ENCODE data around the gene SLC31A1. TPM values are rescaled to one million over a fixed set of nuclear protein-coding genes. Genes with fewer than 3 reads are reported as not detected.
A peak's percentile ranks its signal among the peaks of the same experiment; 100 is the strongest.
"Not testable (repeated sequence)": the region's sequence is repeated elsewhere in the genome, so short reads cannot be mapped to it uniquely, and the experiment has no call there.

SLC31A1 gene
- total and polyA plus RNA-seq, 12 donors: 10.2 to 105 (median 28.4) TPM

GRCh38 chr9:113223963-113224362, 2.6 kb downstream of the SLC31A1 start:
- DNase-seq: no peak
- H3K4me1 ChIP-seq (replicated peaks in 1 of 2): peaks cover 14 to 46% of the 10 kb centered on the region in 2 donors
- H3K27ac ChIP-seq: no peak overlapping the region
- H3K36me3 ChIP-seq (replicated peaks in 1 of 2): no peaks in the 10 kb centered on the region
- TF ChIP-seq POLR2A (IDR thresholded peaks at IDR 0.05): no peak
- no peak for TF ChIP-seq CTCF (IDR thresholded peaks at IDR 0.05)
- WGBS, 4 donors: 85 to 93% (median 88%) methylated on average over 2 of the region's 2 CpGs
- no peaks in the 10 kb centered on the region for H3K9me3 ChIP-seq (replicated peaks in 1 of 3)
- intact Hi-C loops (cut with DNase I): no loop called here
- H3K4me3 ChIP-seq: no peak overlapping the region
- no peaks in the 10 kb centered on the region for H3K27me3 ChIP-seq

- Histone ChIP-seq H3K4me3 (no peak overlapping the region), H3K4me1 (replicated peaks in 1 of 2) (peaks cover 0 to 25% of the 10 kb centered on the region in 2 donors), H3K27me3 (no peaks in the 10 kb centered on the region), H3K9me3 (replicated peaks in 1 of 3) (no peaks in the 10 kb centered on the region), H3K27ac (peak overlapping the region in 1 of 5 donors; percentile 13), H3K36me3 (replicated peaks in 1 of 2) (no peaks in the 10 kb centered on the region)
- intact Hi-C loops (cut with DNase I): no loop called here
- no peak for DNase-seq
- TF ChIP-seq CTCF (IDR thresholded peaks at IDR 0.05) (no peak), POLR2A (IDR thresholded peaks at IDR 0.05) (no peak)
- 29 to 90% (median 76%) methylated on average over 1 of the region's 1 CpG for WGBS, 4 donors
Observed at GRCh38 chr9:113227436-113227835, 6.1 kb downstream of the SLC31A1 start.

- TF ChIP-seq CTCF (IDR thresholded peaks at IDR 0.05) (no peak), POLR2A (IDR thresholded peaks at IDR 0.05) (no peak)
- peak in 5 of 7 donors; percentile 24 to 63 (median 36) for DNase-seq
- peak overlapping the region in 1 of 5 donors; percentile 32 for H3K27ac ChIP-seq
- 25 to 43% (median 35%) methylated on average over 3 of the region's 3 CpGs for WGBS, 4 donors
- H3K4me3 ChIP-seq: no peak overlapping the region
- intact Hi-C loops (cut with DNase I): no loop called here
- H3K36me3 ChIP-seq (replicated peaks in 1 of 2): no peaks in the 10 kb centered on the region
- no peaks in the 10 kb centered on the region for H3K27me3 ChIP-seq
- peaks cover 0 to 23% of the 10 kb centered on the region in 2 donors for H3K4me1 ChIP-seq (replicated peaks in 1 of 2)
- H3K9me3 ChIP-seq (replicated peaks in 1 of 3): no peaks in the 10 kb centered on the region
Observed at GRCh38 chr9:113228130-113228665, 6.9 kb downstream of the SLC31A1 start.

GRCh38 chr9:113231701-113232100, 10.4 kb downstream of the SLC31A1 start:
- H3K36me3 ChIP-seq (replicated peaks in 1 of 2): no peaks in the 10 kb centered on the region
- peaks cover 0 to 35% of the 10 kb centered on the region in 2 donors for H3K4me1 ChIP-seq (replicated peaks in 1 of 2)
- no peak for TF ChIP-seq CTCF (IDR thresholded peaks at IDR 0.05)
- TF ChIP-seq POLR2A (IDR thresholded peaks at IDR 0.05): no peak
- no peak overlapping the region for H3K27ac ChIP-seq
- intact Hi-C loops (cut with DNase I): no loop called here
- WGBS, 4 donors: 89 to 100% (median 94%) methylated on average over 2 of the region's 2 CpGs
- DNase-seq: no peak
- no peaks in the 10 kb centered on the region for H3K9me3 ChIP-seq (replicated peaks in 1 of 3)
- no peak overlapping the region for H3K4me3 ChIP-seq
- H3K27me3 ChIP-seq: no peaks in the 10 kb centered on the region

GRCh38 chr9:113235701-113236255, 14.4 kb downstream of the SLC31A1 start:
- intact Hi-C loops (cut with DNase I); H3K9me3 ChIP-seq (replicated peaks in 1 of 3); H3K27me3 ChIP-seq; H3K27ac ChIP-seq; H3K4me3 ChIP-seq; H3K36me3 ChIP-seq (replicated peaks in 1 of 2): not testable (repeated sequence)
- peak in 1 of 7 donors; percentile 8 for DNase-seq
- peaks cover 0 to 51% of the 10 kb centered on the region in 2 donors for H3K4me1 ChIP-seq (replicated peaks in 1 of 2)
- WGBS, 4 donors: 70 to 82% (median 77%) methylated on average over 10 of the region's 10 CpGs

Data from adrenal gland (tissue), 12 donors.